HCT116 (cell line): Measurements from ENCODE around the gene GPR139. TPM values are rescaled to one million over a fixed set of nuclear protein-coding genes. Genes with fewer than 3 reads are reported as not detected.

ENCODE experiments used
- ATAC-seq: fragments of 200-7000 bp; cut with Tn5 transposase; 2 replicates; pipeline ENCODE4 v1.9.1; 2020; ENCODE audit warnings: mild to moderate bottlenecking, moderate library complexity
- BruUV-seq: library from RNA; stranded (reverse); fragments of 400-500 nt; replicated peaks from 2 replicates; lab custom pipeline; 2021; lab: Mats Ljungman, UMichigan
- CTCF ChIA-PET: fragments of 300-600 bp; sonication (Branson Sonifier 250); formaldehyde crosslinking; loops from one replicate; lab custom pipeline; 2021; ENCODE audit warnings: antibody characterized with exemption; lab: Charles Lee
- POLR2A ChIA-PET: fragments of 300-600, 350-600 bp; sonication (Branson Sonifier 250); formaldehyde crosslinking; loops from one replicate; lab custom pipeline; 2021; ENCODE audit warnings: antibody characterized with exemption; lab: Charles Lee
- RAD21 ChIA-PET, 2 experiments: fragments of 300-600 bp; sonication (Branson Sonifier 250); formaldehyde crosslinking; loops; one replicate each; lab custom pipeline; 2023; ENCODE audit warnings: low total read pairs in 2 of 2; ENCODE audit not compliant: uncharacterized antibody in 2 of 2, unreplicated experiment in 2 of 2, low non-redundant PET in 1 of 2; lab: Charles Lee
- DNase-seq: peaks from one replicate; pipeline ENCODE4 v3.0.0-alpha.2; 2010; ENCODE audit warnings: low read depth, low spot score
- H2AFZ ChIP-seq: fragments of 200-600 bp; shearing (Covaris generic), sonication (generic); 2 replicates; pipeline ENCODE4 v1.6.1; 2017; ENCODE audit warnings: low read depth, mixed run types, mixed read lengths, antibody characterized with exemption, low read length; ENCODE audit not compliant: poor library complexity, severe bottlenecking
- H3K27ac ChIP-seq: 2 replicates; pipeline ENCODE4 v1.5.1; 2012; ENCODE audit warnings: low read depth, low read length
- H3K27me3 ChIP-seq: fragments of 200-600 bp; sonication (generic); 2 replicates; pipeline ENCODE4 v1.6.1; 2016; ENCODE audit warnings: mixed run types, low read length, mixed read lengths; ENCODE audit not compliant: insufficient read depth
- H3K36me3 ChIP-seq, 2 experiments: fragments of 200-500 bp in 1 of 2; fragments of 200-600 bp in 1 of 2; sonication (Bioruptor generic) in 1 of 2; sonication (generic) in 1 of 2; 2 replicates each; pipeline versions ENCODE4 v1.5.1 to v1.6.1; 2014 to 2016; ENCODE audit warnings: low read length in 2 of 2, inconsistent platforms in 1 of 2, mixed read lengths in 1 of 2, mixed run types in 1 of 2; ENCODE audit not compliant: insufficient read depth in 2 of 2, control insufficient read depth in 1 of 2
- H3K4me1 ChIP-seq, 2 experiments: fragments of 200-600 bp in 1 of 2; sonication (generic) in 1 of 2; 2 replicates each; pipeline versions ENCODE4 v1.5.1 to v1.6.1; 2012 to 2017; ENCODE audit warnings: low read length in 2 of 2, inconsistent platforms in 1 of 2, mild to moderate bottlenecking in 1 of 2, mixed read lengths in 1 of 2, mixed run types in 1 of 2, moderate library complexity in 1 of 2; ENCODE audit not compliant: insufficient read depth in 2 of 2, control insufficient read depth in 1 of 2
- H3K4me2 ChIP-seq: fragments of 200-600 bp; sonication (generic); 2 replicates; pipeline ENCODE4 v1.6.1; 2017; ENCODE audit warnings: mixed run types, low read length, mixed read lengths
- H3K4me3 ChIP-seq, 2 experiments: fragments of 200-600 bp in 1 of 2; sonication (generic) in 1 of 2; replicated peaks in 1 of 2; 2 replicates each; pipeline ENCODE4 v1.5.1; 2011 to 2016; ENCODE audit warnings: low read length in 2 of 2, control low read depth in 1 of 2, low read depth in 1 of 2, mild to moderate bottlenecking in 1 of 2, mixed read lengths in 1 of 2, mixed run types in 1 of 2
- H3K79me2 ChIP-seq: fragments of 200-600 bp; sonication (generic); 2 replicates; pipeline ENCODE4 v1.6.1; 2017; ENCODE audit warnings: mild to moderate bottlenecking, mixed run types, low read length, moderate library complexity, mixed read lengths; ENCODE audit not compliant: insufficient read depth
- H3K9ac ChIP-seq: fragments of 200-600 bp; sonication (generic); 2 replicates; pipeline ENCODE4 v1.6.1; 2016; ENCODE audit warnings: low read length, mixed read lengths
- H3K9me2 ChIP-seq: fragments of 200-600 bp; sonication (generic), shearing (Covaris generic); 2 replicates; pipeline ENCODE4 v1.6.1; 2017; ENCODE audit warnings: mixed run types, mild to moderate bottlenecking, moderate library complexity; ENCODE audit not compliant: insufficient read depth
- H3K9me3 ChIP-seq, 2 experiments: fragments of 200-500 bp in 1 of 2; fragments of 200-600 bp in 1 of 2; sonication (Bioruptor generic) in 1 of 2; sonication (generic) in 1 of 2; 2 replicates each; pipeline ENCODE4 v1.6.1; 2014 to 2017; ENCODE audit warnings: low read length in 2 of 2, mixed read lengths in 2 of 2, inconsistent platforms in 1 of 2, low read depth in 1 of 2, mild to moderate bottlenecking in 1 of 2, mixed run types in 1 of 2, moderate library complexity in 1 of 2; ENCODE audit not compliant: control insufficient read depth in 1 of 2, insufficient read depth in 1 of 2
- H4K20me1 ChIP-seq: fragments of 200-600 bp; sonication (generic), shearing (Covaris generic); 2 replicates; pipeline ENCODE4 v1.6.1; 2017; ENCODE audit warnings: mixed run types, mild to moderate bottlenecking, moderate library complexity; ENCODE audit not compliant: insufficient read depth
- CBX3 ChIP-seq: IDR thresholded peaks from 2 replicates; pipeline ENCODE4 v1.6.1; 2012; ENCODE audit warnings: low read depth
- ELF1 ChIP-seq: IDR thresholded peaks from 2 replicates; pipeline ENCODE4 v1.6.1; 2012; ENCODE audit warnings: low read depth, borderline replicate concordance
- EZH2 ChIP-seq: fragments of 200-600 bp; sonication (generic); IDR thresholded peaks from 2 replicates; pipeline ENCODE4 v1.6.1; 2017; ENCODE audit warnings: antibody characterized with exemption, mixed run types
- JUND ChIP-seq: IDR thresholded peaks from 2 replicates; pipeline ENCODE4 v1.6.1; 2012
- POLR2AphosphoS5 ChIP-seq: IDR thresholded peaks from 2 replicates; pipeline ENCODE4 v1.6.1; 2011; ENCODE audit warnings: mild to moderate bottlenecking, low read depth, low read length, moderate library complexity
- SP1 ChIP-seq: IDR thresholded peaks from 2 replicates; pipeline ENCODE4 v1.6.1; 2012; ENCODE audit warnings: low read depth
- SRF ChIP-seq: IDR thresholded peaks from 2 replicates; pipeline ENCODE4 v1.6.1; 2012; ENCODE audit warnings: low read depth
- YY1 ChIP-seq: IDR thresholded peaks from 2 replicates; pipeline ENCODE4 v1.6.1; 2011; ENCODE audit warnings: low read length, low read depth, moderate library complexity, mild to moderate bottlenecking; ENCODE audit not compliant: insufficient replicate concordance; ENCODE audit errors: extremely low read depth
- ZNF274 ChIP-seq: fragments of 200-500 bp; sonication (Bioruptor generic); IDR thresholded peaks from 2 replicates; pipeline ENCODE4 v1.6.1; 2014; ENCODE audit warnings: mild to moderate bottlenecking, low read depth, low read length, inconsistent platforms
- intact Hi-C: fragments of 100-400 bp; cut with micrococcal nuclease; formaldehyde crosslinking; loops from 2 replicates; pipeline ENCODE4 v1.10.0; 2022
- total RNA-seq: library from RNA; stranded (reverse); gene quantifications from one replicate; pipeline ENCODE4 v1.2.1, GENCODE V29; 2021; ENCODE audit not compliant: unreplicated experiment
- TF ChIP-seq, protein P1 (sequence below), 3 experiments: fragments of 200-600 bp in 1 of 3; sonication (generic) in 1 of 3; IDR thresholded peaks in 2 of 3; conservative IDR thresholded peaks in 1 of 3; 2 replicates each; pipeline ENCODE4 v1.5.1; 2012 to 2017; ENCODE audit warnings: low read depth in 2 of 3, low read length in 2 of 3, antibody characterized with exemption in 1 of 3, borderline replicate concordance in 1 of 3, control low read depth in 1 of 3, mild to moderate bottlenecking in 1 of 3, mixed read lengths in 1 of 3, mixed run types in 1 of 3, moderate library complexity in 1 of 3; ENCODE audit not compliant: insufficient read depth in 1 of 3
- TF ChIP-seq, protein P2 (sequence below): IDR thresholded peaks from 2 replicates; pipeline ENCODE4 v1.6.1; 2012; ENCODE audit warnings: low read depth

Gene GPR139
- total RNA-seq, 1 experiment from 2014 or later, result not detected

DNA sequence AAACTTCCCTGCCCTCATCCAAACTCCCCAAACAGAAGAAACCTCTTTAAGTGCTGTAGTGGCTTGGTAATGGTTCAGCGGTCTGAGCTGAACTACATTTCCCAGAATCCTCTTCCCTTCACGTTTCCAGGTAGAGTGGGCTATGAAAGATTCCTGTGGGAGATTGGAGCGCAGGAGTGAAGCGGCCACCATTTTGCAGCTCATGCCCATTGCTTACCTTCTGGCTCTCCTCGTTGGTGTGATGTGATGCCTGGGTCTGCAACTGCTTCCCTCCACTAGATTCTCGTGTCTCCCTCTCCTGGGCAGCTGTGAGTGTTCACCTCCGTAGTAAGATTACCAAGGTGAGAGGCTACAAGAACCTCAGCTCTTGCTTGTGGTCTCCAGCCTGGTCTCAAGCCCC, 82.1 kb downstream of the GPR139 start:
- TF ChIP-seq ZNF274 (no peak), CBX3 (no peak), YY1 (no peak), JUND (no peak), ELF1 (no peak)
- TF ChIP-seq, protein P1, sequence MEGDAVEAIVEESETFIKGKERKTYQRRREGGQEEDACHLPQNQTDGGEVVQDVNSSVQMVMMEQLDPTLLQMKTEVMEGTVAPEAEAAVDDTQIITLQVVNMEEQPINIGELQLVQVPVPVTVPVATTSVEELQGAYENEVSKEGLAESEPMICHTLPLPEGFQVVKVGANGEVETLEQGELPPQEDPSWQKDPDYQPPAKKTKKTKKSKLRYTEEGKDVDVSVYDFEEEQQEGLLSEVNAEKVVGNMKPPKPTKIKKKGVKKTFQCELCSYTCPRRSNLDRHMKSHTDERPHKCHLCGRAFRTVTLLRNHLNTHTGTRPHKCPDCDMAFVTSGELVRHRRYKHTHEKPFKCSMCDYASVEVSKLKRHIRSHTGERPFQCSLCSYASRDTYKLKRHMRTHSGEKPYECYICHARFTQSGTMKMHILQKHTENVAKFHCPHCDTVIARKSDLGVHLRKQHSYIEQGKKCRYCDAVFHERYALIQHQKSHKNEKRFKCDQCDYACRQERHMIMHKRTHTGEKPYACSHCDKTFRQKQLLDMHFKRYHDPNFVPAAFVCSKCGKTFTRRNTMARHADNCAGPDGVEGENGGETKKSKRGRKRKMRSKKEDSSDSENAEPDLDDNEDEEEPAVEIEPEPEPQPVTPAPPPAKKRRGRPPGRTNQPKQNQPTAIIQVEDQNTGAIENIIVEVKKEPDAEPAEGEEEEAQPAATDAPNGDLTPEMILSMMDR (IDR thresholded peaks at IDR 0.05 in 2 of 3, conservative IDR thresholded peaks at IDR 0.05 in 1 of 3; ENCODE audit: borderline replicate concordance in 1 of 3, insufficient read depth in 1 of 3, low read depth in 2 of 3, low read length in 2 of 3), result peak in 2 of 3 experiments; percentile 30 to 33; a peak in 4 of 6 replicates
- RAD21 ChIA-PET, result interaction anchor here (0.7 to 0.8 kb wide), 2 partner anchors 28 to 309 kb away, joined by 3 to 4 read pairs; no protein-coding TSS in a partner anchor
- Histone ChIP-seq H3K9me2 (no peaks in the 10 kb centered on the region), H3K27ac (no peak overlapping the region), H3K79me2 (no peaks in the 10 kb centered on the region), H3K4me3 (no peak overlapping the region), H3K4me1 (no peaks in the 10 kb centered on the region), H3K36me3 (no peaks in the 10 kb centered on the region), H3K4me2 (no peak overlapping the region; the same call in 1 of the 2 replicates), H3K9me3 (no peaks in the 10 kb centered on the region), H3K27me3 (peaks cover 38% of the 10 kb centered on the region; the same call in 1 of the 2 replicates), H3K9ac (no peak overlapping the region), H4K20me1 (no peaks in the 10 kb centered on the region), H2AFZ (no peak overlapping the region)
- intact Hi-C loops, result no loop called here
- no peak for DNase-seq
- CTCF ChIA-PET, result interaction anchor here (0.9 to 1.9 kb wide), 3 partner anchors 11 to 309 kb away, joined by 4 to 9 read pairs (median 9); no protein-coding TSS in a partner anchor
- POLR2A ChIA-PET, result no interaction called here
- BruUV-seq, result no TSS peak
- ATAC-seq, result peak; percentile 67

DNA sequence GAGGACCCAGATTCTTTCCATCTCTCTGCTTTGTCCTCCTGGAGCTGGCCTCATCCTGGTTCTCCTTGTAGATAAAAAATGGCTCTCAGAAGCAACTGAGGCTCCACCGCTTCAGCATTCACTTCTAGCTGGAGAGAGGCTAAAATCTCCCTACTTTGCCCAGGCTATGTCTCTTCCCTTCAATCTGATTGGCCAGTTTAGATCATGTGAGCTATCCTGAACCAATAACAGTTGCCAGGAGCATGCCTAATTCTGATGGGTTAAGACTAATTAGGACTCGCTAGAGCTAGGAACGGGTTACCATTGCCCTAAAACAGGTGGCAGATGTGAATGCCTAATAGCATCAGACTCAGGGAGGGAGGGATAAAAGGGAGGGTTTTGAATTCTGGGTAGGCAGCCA, 89.6 kb downstream of the GPR139 start:
- BruUV-seq, result no TSS peak
- ChIA-PET CTCF (no interaction called here), RAD21 (no interaction called here), POLR2A (no interaction called here)
- Histone ChIP-seq H3K9me3 (no peaks in the 10 kb centered on the region), H3K4me3 (no peak overlapping the region), H3K36me3 (no peaks in the 10 kb centered on the region), H3K27ac (no peak overlapping the region), H4K20me1 (no peaks in the 10 kb centered on the region), H3K79me2 (no peaks in the 10 kb centered on the region), H3K9me2 (no peaks in the 10 kb centered on the region), H3K27me3 (peaks cover 53% of the 10 kb centered on the region), H3K9ac (no peak overlapping the region), H3K4me2 (no peak overlapping the region), H3K4me1 (no peaks in the 10 kb centered on the region), H2AFZ (no peak overlapping the region)
- ATAC-seq, result no peak
- intact Hi-C loops, result loop anchor here (5.0 kb wide), 1 partner anchor 318 kb away; no protein-coding TSS in a partner anchor
- no peak for DNase-seq
- TF ChIP-seq, protein P2, sequence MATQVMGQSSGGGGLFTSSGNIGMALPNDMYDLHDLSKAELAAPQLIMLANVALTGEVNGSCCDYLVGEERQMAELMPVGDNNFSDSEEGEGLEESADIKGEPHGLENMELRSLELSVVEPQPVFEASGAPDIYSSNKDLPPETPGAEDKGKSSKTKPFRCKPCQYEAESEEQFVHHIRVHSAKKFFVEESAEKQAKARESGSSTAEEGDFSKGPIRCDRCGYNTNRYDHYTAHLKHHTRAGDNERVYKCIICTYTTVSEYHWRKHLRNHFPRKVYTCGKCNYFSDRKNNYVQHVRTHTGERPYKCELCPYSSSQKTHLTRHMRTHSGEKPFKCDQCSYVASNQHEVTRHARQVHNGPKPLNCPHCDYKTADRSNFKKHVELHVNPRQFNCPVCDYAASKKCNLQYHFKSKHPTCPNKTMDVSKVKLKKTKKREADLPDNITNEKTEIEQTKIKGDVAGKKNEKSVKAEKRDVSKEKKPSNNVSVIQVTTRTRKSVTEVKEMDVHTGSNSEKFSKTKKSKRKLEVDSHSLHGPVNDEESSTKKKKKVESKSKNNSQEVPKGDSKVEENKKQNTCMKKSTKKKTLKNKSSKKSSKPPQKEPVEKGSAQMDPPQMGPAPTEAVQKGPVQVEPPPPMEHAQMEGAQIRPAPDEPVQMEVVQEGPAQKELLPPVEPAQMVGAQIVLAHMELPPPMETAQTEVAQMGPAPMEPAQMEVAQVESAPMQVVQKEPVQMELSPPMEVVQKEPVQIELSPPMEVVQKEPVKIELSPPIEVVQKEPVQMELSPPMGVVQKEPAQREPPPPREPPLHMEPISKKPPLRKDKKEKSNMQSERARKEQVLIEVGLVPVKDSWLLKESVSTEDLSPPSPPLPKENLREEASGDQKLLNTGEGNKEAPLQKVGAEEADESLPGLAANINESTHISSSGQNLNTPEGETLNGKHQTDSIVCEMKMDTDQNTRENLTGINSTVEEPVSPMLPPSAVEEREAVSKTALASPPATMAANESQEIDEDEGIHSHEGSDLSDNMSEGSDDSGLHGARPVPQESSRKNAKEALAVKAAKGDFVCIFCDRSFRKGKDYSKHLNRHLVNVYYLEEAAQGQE, result no peak
- TF ChIP-seq, protein P1 (IDR thresholded peaks at IDR 0.05 in 2 of 3, conservative IDR thresholded peaks at IDR 0.05 in 1 of 3; ENCODE audit: borderline replicate concordance in 1 of 3, insufficient read depth in 1 of 3, low read depth in 2 of 3, low read length in 2 of 3), result no peak
- TF ChIP-seq EZH2, result no peak
- TF ChIP-seq POLR2AphosphoS5, result no peak
- TF ChIP-seq ELF1, result no peak
- TF ChIP-seq SRF, result no peak
- TF ChIP-seq SP1, result no peak
